Measurements from ENCODE around the gene PPP2R5C.

The PPP2R5C gene

DNA sequence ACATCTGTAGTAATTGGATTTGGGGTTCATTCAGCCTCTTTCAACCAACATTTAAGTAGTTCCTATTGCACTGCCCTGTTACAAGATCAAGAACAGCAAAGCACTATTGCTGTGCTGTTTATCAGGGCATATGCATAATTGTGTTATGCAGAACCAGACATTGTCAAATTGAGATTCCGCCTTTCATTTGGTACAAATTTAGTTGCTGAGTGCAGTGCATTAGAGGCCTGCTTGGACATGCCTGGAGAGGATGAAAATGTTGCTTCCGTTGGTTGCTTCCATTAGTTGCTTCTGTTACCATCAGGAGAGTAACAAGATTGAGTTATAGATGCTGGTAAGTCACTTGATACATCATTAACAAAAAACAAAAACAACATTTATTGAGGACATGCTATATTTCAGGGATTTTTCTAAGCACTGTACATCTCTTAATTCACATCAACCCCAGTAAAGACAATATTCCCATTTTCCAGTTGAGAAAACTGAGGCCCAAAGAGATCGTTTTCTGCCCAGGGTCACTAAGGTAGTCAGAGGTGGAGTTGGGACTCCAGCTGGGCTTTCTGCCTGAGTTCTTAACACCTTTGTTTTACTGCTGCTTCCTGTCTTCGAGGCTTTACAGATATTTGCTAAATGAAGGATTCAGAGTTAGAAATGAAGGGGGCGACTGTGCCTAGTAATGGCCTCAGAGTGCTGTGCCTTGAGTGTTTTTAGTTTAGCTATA, 79.3 kb downstream of the PPP2R5C start:
- DNase-seq (ENCODE audit: low read depth): no peak

DNA sequence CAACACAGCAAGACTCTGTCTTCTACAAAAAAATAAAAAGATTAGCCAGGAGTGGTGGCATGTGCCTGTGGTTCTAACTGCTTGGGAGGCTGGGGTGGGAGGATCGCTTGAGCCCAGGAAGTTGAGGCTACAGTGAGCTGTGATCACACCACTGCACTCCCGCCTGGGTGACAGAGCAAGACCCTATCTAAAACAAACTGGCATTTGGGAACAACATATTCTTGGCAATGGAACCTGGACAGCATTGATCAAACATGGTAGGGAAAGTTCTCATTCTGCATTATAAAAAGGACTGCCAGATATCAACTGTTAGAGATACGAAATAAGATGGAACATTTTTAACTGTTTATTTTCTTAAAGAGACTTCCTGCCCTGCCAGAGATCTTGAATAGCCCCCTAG, 81.5 kb downstream of the PPP2R5C start:
- DNase-seq (ENCODE audit: low read depth): no peak

DNA sequence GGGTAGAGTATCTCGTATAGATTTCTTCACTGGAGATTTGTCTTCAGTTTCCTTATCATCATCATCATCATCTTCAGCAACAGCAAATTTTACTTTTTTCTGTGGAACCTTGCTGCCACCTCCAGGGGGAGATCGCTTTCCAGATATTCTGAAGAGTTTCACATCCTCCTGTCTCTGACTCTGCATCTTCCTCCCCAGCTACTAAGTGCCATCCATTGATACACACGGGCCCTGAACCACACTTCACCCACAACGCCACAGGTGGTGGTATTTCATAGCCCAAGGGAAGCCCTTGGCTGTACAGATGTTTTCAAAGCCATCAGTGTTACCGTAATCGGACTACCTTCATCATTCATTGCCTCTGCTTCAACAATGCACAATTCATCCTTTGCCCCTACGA, 82.2 kb downstream of the PPP2R5C start:
- DNase-seq (ENCODE audit: low read depth): no peak

DNA sequence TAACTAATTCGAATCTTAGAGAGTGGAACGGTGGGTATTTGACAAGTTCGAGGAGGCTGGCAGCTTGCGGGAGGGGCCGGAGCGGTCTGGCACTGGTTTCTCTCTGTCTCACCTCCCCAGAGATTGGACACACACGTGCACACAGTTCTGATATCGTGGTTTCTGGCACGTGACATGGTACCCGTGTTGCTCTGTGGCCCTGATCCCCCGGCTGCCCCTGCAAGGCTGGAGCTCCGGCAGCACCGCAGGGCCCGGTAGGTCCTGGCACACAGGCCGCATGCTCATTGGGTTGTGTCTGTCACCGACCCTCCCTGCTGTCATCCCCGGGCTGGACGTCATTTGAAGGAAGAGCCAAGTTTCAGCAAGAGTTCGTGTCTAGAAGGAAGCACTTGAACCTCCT, 82.7 kb downstream of the PPP2R5C start:
- DNase-seq (ENCODE audit: low read depth): no peak

DNA sequence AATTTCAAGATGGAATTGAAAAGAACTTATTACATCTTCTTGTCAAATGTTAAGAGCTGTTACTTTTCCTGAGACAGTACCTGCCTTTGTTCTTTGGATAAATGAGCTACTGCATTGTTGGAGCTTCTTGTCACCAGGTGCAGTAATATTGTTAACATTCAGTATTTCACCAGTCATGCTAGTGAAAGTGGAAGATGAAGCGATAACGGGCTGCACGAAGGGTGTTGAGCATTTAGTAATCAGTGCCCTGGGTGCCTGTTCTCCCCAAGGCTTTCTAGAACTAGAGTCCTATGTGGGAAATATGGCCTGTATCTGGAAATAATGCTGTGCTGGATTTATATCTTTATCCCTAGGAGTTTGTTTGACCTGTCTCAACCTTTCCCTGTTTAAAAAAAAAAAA, 83.2 kb downstream of the PPP2R5C start:
- DNase-seq (ENCODE audit: low read depth): no peak

DNA sequence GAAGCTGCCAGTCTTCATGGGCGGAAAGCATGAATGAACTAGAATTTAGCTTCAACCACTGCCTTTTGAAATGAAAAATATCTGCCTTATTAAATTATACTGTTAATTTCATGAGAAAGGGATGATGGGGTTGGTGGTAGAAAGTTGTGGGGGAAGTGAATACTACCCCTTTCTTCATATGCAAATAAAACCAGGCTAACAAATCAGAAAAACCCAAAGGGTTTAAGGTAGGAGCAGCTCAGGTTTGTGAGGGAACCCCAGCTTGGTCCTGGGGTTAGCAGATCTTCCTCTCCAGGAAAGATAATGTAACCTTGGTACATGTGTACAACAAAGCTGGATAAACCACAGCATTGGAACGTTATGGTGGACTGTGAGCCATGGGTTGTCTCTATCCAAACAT, 84.0 kb downstream of the PPP2R5C start:
- DNase-seq (ENCODE audit: low read depth): no peak

DNA sequence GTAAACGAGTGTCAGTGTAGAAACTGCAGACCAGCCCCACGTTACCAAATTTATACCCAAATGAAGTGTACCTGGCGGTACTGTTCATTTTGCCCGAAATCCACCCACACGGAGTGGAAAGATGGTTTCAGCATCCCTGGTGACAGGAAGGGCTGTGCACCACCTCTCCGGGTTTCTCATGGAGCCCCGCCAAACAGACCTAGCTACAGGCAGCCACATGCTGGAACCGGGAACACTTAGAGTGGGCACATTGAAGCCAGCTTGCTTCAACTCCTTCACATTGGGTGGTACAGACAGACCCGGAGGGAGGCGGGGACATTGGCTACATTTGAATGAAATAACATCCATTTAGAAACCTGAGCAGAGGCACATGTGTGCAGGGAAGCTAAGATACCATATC, 84.4 kb downstream of the PPP2R5C start:
- DNase-seq (ENCODE audit: low read depth): no peak

DNA sequence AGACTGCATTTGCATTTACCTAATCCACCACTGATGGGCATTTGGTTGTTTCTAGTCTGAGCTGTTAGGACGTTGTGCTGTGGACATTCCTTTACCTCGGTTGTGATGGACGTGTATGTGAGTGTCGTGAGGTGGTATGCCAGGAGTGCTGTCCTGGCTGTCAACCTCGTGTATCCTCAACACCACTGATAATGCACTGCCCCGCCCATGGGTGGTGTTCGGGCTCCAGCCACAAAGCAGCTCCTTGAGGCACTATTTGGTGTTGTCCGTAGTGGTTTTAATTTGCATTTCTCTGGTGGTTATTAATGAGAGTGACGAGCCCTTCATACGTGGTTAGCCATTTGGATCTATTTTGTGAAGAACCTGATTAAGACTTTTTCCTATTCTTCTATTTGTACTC, 87.6 kb downstream of the PPP2R5C start:
- no peak for DNase-seq (ENCODE audit: low read depth)

DNA sequence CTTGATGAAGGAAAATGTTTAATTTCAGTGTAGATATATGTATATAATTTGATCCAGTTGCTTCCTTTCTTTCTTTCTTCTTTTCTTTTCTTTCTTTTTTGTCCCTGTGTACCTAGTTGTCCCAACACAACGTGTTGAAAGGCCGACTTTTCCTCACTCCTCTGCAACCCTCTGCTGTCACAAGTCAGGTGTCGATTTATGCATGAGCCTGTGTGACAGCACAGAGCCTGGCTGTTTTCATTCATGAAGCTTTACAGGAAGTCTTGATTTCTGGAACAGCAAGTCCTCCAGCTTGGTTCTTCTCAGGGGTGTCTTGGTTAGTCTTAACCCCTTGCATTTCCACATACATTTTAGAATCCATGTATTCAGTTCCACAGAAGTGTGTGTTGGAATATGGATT, 88.1 kb downstream of the PPP2R5C start:
- no peak for DNase-seq (ENCODE audit: low read depth)

DNA sequence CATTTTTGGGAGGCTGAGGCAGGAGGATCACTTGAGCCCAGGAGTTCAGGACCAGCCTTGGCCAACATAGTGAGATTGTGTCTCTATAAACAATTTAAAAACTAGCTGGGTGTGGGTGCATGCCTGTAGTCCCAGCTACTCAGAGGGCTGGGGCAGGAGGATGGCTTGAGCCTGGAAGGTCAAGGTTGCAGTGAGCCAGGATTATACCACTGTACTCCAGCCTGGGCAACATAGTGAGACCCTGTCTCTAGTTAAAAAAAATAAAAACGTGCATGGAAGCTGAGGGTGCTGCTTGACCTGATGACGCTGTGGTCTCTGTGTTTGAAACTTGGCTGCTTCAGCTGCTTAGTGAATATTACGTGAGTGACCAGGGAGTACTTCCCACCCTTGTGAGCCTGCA, 89.7 kb downstream of the PPP2R5C start:
- DNase-seq (ENCODE audit: low read depth): no peak

DNA sequence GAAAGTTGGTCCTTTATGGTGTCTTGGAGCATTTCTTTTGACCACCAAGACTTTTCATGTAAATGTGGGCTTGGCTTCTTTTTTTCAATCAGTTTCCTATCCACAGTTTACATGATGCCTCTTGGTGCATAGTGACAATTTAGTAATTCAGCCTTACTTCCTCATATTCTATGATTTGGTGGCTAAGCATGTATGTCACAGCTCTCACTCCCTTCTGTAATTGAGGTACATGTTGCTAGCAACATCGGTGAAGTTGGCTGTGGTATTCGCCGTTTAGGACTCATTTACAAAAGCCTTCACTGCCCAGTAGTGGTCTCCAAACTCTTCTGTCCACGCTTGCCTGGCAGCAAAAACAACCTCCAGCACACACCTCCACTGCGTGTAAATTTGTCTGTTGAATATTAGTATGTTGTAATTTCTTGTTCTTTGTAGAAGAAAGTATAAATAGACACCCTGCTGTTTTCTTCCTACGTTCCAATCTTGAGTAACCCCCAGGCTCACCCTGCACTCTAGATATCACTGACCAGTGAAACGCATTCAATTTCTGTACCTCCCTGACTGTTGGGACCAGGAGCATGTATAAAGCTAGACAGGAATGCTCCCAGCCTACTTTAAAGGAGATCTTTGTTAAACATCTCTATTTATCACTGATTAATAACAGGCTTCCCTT, 90.4 kb downstream of the PPP2R5C start:
- no peak for DNase-seq (ENCODE audit: low read depth)

DNA sequence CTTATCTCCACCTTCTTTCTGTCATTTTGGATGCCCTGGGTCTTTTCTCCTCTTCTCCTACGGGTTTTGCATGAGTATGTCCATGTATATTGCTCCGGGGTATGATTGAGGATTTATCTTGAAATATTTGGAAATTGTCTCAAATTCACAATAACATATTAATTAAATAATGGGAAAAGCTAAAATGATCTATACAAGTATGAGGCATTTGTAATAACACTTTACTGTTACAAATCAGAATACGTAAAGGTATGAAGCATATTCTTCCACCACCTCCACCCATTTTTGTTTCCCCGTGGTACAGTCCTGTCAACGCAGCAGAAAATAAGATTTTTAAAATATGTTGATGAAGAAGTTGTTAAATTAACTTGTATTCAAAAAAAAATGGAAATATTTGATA, 91.3 kb downstream of the PPP2R5C start:
- no peak for DNase-seq (ENCODE audit: low read depth)

DNA sequence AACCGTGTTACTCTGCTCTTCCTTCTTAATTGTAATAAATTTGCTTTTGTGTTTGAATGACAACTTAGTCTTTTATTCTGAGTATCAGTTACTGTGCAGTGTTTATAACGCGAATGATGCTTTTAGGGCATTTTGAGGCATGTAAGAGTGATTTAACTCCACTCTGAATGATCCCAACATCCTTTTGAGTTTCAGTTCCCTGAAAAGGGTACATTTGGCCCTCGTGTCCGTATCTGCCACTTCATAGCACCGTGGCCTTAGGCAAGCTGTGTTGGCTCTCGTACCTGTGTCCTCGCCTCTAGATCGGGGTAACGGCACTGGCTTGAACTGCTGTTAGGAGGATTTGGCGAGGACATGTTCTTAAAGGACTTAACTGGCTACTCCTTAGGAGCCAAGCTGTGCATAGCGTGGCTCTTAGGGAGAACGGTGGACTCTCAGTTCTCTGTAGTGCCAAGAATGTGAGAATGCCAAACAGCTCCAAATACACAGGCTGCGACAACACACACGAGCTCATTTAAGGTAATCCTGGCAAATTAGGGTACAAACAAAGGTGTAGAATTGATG, 92.0 kb downstream of the PPP2R5C start:
- no peak for DNase-seq (ENCODE audit: low read depth)

DNA sequence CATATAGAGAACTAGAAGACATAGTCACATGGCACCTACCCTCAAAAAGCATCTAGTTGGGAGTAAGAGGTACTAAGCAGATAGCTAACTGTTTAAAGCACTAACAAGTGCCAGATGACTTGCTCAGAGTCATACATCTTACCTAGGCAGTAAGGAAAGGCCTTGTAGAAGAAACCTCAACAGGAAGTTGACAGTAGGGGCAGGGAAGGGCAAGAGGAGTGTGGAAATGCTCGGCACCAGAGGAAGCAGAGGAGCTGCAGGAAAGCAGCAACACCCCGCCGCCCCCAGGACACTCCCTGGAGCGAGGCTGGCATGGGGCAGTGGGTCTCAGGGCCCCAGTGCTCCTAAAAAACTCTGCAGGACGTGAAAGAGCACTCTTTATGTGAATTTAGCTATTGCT, 92.9 kb downstream of the PPP2R5C start:
- no peak for DNase-seq (ENCODE audit: low read depth)

DNA sequence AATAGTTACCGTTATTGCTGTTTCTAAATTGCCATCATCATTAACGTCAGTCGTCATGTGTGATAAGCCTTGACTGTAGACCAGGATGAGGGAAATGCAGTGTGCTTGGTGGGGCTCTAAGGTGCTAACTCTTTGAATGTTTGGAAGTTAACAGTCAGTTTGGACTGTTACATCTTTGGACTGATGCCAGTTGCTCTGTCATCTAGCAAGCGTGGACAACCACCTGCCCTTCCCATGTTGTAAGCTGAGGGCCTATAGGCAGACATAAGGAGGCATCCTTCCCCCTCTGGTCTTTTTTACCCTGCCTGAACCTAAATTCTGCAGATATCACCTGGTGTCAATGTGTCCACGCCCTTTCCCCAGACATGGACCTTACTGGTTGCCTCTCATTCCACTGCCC, 94.4 kb downstream of the PPP2R5C start:
- no peak for DNase-seq (ENCODE audit: low read depth)

DNA sequence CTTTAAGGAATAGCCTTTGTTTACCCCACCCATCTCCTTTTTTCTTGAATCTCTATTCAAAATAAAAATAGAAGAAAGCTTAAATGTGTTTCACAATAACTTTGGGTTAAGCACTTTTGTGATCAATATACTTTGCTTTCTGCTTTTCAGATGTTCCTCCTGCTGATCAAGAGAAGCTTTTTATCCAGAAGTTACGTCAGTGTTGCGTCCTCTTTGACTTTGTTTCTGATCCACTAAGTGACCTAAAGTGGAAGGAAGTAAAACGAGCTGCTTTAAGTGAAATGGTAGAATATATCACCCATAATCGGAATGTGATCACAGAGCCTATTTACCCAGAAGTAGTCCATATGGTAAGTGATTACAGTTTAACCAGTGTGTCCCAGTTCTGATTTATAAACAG, 95.0 kb downstream of the PPP2R5C start:
- no peak for DNase-seq (ENCODE audit: low read depth)

DNA sequence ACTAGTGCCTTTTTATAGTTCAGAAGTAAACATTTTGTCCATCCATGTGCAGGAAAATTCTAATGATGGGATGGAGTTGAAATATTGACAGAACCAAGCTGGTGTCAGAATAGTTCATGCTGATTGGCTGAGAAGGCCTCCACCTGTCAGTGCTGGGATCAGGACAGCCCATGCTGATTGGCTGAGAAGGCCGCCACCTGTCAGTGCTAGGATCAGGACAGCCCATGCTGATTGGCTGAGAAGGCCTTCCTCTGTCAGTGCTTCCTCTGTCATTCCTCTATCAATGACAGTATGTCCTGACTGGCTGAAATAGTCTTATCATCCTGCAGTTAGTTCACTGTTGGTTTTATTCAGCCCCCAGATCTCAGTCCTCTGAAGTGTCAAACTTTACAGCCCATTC, 95.7 kb downstream of the PPP2R5C start:
- no peak for DNase-seq (ENCODE audit: low read depth)

DNA sequence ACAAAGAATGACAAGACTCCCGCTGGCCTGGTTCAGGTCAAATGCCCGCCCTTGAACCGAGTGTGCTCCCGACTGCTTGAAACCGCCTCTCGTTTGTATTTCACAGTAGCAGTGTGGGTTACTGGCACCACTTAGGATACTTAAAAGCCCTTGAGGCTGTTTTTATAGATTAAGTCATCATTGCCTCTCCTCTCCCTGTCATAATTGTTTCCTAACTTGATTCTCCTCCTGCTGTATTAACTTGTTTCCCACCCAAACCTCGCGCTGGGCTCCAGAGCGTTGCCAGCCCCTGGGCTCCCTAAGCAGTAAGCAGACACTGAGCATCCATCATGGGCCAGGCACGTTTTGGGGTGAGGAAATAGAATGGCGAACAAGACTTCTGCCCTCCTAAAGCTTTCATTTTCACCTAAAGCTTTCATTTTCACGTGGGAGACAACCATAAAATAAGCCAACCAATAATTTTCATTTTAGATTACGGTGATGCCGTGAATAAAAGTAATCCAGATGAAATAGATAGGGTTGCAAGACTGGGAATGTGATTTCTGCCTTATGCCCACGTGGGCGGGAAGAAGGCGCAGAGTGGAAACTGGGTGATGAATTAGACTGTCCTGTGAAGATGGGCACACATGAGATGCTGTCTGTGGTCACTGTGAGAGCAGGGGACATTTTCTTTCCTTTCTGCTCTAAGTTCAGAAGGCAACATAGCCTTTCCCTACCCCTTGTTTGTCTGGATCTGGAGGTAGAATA, 97.5 kb downstream of the PPP2R5C start:
- DNase-seq (ENCODE audit: low read depth): no peak

DNA sequence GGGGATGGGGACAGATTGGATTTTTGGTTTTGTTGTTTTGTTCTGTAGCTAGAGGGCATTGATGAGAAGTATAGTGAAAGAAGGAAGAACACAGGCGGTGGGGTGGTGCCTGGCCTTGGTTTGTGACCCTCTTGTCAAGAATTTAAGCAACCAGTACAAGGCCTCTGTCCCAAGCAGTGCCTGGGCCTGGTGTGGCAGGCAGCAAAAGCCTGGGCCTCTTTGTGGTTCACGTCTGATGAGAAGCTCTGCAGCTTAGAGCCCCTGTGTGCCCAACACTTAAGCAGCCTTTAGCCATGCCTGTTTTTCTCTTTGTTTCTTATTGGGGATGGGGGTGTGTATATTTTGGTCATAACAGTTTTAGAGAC, 98.0 kb downstream of the PPP2R5C start:
- DNase-seq (ENCODE audit: low read depth): no peak

DNA sequence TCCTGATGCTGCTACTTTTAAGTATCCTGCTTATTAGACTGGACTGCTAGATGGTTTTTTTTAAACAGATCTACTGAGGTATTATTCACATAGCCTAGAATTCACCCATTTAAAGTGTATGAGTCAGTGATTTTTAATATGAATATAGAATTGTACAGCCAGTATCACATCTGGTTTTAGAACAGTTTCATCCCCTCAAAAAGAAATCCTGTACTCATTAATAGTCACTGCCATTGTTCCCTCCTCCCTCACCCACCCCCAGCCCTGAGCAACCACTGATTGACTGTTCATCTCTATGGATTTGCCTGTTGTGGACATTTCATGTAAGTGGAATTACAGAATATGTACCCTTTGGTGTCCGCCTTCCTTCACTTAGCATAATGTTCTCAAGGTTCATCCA, 98.4 kb downstream of the PPP2R5C start:
- no peak for DNase-seq (ENCODE audit: low read depth)

DNA sequence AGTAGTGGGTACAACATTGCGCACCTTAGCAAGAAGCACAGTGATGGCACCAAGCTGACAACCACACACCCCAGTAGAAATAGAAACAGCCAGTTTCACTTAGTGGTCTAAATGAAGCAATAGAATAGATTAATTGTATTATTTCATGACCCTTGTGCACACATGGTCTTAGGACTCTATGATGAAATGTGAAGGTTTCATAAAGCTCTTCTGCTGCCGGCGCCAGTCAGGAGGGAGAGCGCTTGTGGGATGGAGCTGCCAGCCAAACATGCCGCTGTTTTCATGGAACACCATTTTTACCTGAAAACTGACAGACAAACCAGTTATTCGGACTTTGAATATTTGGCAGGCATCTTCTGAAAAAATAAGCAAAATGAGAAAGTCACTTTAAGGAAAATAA, 100.0 kb downstream of the PPP2R5C start:
- DNase-seq (ENCODE audit: low read depth): no peak

DNA sequence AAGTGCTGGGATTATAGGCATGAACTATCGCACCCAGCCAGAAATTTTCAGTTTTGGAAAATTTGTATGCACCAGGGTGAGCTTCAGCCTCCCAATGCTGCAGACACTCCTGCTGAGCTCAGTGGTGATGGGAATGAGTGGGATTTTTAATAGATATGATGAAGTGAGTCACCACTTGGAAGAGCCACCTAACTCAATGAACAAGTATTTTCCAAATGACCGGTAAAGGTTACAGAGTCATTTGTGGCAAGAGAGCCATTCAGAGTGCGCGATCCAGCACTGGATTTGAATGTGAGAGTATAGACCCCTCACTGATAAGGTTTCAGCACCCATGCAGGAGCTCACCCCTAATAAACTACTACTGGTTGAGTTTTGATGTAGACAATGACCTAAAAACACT, 100.7 kb downstream of the PPP2R5C start:
- no peak for DNase-seq (ENCODE audit: low read depth)

DNA sequence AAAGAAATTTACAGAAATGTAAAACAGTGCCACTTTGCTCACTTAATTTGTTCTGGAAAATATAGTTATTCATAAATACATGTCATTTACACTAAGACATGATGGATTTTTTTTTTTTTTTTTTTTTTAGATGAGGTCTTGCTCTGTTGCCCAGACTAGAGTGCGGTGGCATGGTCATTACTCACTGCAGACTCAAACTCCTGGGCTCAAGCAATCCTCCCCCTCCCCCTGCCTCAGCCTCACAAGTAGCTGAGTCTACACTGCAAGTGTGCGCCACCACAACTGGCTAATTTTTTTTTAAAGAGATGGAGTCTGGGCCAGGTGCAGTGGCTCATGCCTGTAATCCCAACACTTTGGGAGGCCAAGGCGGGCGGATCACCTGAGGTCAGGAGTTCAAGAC, 101.2 kb downstream of the PPP2R5C start:
- DNase-seq (ENCODE audit: low read depth): no peak

Data from GM04503 (cell line).